MM.1S (cell line): ENCODE measurements around the gene MESD.

Experiments used
- EZH2 ChIP-seq: fragments of 300-600 bp; sonication (generic); optimal IDR thresholded peaks from 2 replicates; pipeline ENCODE3; 2017; ENCODE audit warnings: low read depth, mild to moderate bottlenecking, antibody characterized with exemption, low read length, mixed read lengths
- EZH2phosphoT487 ChIP-seq: fragments of 300-600 bp; sonication (generic); IDR thresholded peaks from 2 replicates; pipeline ENCODE4 v1.6.1; 2018; ENCODE audit warnings: antibody characterized with exemption, low read length
- TF ChIP-seq, protein P1 (sequence below): fragments of 300-600 bp; sonication (generic); IDR thresholded peaks from 2 replicates; pipeline ENCODE4 v1.5.1; 2016; ENCODE audit warnings: antibody characterized with exemption, low read length, mixed read lengths

DNA sequence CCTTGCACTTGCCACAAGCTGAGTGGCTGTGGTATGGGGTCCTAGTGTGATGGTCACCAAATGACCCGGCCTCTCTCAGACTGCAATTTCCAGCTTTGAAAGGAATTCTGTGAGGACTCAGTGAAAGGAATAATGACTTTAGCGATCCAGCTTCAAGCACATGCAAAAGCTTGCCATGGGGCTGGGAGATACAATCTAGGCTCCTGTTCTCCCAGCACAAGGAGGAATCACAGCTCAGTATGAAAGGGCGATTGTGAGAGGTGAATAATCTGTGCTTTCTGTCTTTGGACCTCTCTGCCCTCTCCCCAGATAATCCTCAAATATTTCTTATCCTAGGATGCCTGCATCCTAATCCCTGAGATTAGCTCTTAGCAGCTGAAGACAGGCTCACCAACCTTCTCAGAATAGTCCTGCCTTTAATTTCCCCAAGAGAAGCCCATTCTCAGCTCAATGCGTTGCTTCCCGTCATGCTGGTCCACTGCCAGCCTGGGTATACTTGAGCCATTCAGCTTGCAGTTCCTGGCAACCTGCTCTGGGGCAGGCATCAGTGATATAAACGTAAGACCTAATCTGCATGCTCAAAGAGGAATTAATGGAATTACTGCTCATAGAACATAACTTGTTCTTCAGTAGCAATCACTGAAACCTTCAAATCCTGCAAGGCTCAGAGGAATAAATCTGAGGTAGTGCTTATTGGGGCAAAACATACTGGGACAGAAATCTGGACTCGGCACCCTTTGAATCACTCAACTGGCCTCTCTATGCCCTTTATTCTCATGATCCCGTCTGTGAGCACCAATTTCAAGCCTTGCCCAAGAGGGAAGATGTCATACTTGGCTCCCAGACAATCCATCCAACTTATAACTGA is 26.2 kb upstream of the MESD start:
- no peak for TF ChIP-seq EZH2phosphoT487
- TF ChIP-seq, protein P1, sequence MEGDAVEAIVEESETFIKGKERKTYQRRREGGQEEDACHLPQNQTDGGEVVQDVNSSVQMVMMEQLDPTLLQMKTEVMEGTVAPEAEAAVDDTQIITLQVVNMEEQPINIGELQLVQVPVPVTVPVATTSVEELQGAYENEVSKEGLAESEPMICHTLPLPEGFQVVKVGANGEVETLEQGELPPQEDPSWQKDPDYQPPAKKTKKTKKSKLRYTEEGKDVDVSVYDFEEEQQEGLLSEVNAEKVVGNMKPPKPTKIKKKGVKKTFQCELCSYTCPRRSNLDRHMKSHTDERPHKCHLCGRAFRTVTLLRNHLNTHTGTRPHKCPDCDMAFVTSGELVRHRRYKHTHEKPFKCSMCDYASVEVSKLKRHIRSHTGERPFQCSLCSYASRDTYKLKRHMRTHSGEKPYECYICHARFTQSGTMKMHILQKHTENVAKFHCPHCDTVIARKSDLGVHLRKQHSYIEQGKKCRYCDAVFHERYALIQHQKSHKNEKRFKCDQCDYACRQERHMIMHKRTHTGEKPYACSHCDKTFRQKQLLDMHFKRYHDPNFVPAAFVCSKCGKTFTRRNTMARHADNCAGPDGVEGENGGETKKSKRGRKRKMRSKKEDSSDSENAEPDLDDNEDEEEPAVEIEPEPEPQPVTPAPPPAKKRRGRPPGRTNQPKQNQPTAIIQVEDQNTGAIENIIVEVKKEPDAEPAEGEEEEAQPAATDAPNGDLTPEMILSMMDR, result no peak
- no peak for TF ChIP-seq EZH2
